Measurements from ENCODE around the gene ADAMTS7. TPM values are rescaled to one million over a fixed set of nuclear protein-coding genes. Genes with fewer than 3 reads are reported as not detected.

ADAMTS7 gene
- total and polyA plus RNA-seq, 2 of the 4 experiments (the other 2 are of a cell fraction): 1.4 to 12.6 TPM

DNA sequence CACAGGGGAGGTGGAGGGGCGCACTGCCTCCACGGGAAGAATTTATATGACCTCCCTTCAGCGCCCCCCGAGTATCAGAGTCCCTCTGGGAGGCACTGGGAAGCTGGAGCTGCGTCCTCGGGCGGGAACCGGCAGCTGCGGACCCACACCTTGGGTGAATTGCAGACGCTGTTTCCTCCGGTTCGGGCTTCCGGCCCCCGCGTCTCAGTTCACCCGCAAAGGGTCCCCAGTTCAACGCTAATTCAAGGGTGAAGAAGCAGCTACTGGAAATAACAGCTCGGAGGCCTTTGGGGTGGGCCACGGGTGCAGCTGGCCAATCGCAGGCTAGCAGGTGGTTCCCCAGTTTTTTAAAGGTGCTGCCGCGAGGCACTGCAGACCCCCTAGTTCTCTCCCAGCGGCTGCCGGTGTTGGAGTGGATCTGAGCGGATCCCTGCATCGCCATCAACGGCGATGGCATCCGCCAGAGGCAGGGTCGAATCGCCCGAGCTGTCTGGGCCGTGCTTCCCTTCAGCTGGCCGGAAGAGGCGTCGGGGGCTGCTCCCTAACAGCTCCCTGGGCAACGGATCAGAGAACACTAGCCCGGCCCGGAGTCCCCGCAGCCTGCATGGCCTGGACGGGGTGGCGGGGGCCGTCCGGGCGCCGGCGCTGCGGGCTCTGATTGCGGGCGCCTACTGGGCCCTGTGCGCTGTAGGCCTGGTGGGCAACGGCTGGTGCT lies 19.4 kb upstream of the ADAMTS7 start:
- no peak overlapping the region for H2BK20ac ChIP-seq (ENCODE audit: low read depth, low read length)
- no peak overlapping the region for H2BK5ac ChIP-seq (ENCODE audit: low read depth, low read length, poor library complexity, severe bottlenecking)
- no peak overlapping the region for H3K4me3 ChIP-seq (ENCODE audit: insufficient read depth, low read depth, low read length)
- no peaks in the 10 kb centered on the region for H3K9me1 ChIP-seq (ENCODE audit: insufficient read depth, low read length)
- H3K4me1 ChIP-seq (ENCODE audit: control insufficient read depth, insufficient read depth, low read length): peaks cover 4% of the 10 kb centered on the region; the same call in 1 of the 2 replicates
- POLR2A ChIA-PET (ENCODE audit: unreplicated experiment): interaction anchor here (0.5 kb wide), 1 partner anchor 20 kb away, joined by 3 read pairs; the partner anchor contains the start of gene ADAMTS7
- H3K14ac ChIP-seq (replicated peaks; ENCODE audit: low read depth, low read length): no peak overlapping the region
- no TSS peak for BruUV-seq (replicated peaks)
- no peak overlapping the region for H2AK5ac ChIP-seq (ENCODE audit: low read depth, low read length)
- CTCF ChIA-PET: no interaction called here
- no peak for TF ChIP-seq MAZ (IDR thresholded peaks at IDR 0.05; ENCODE audit: borderline replicate concordance, low read depth, low read length)
- TF ChIP-seq SMC3 (IDR thresholded peaks at IDR 0.05; ENCODE audit: low read depth, low read length): no peak
- TF ChIP-seq FOS (IDR thresholded peaks at IDR 0.05; ENCODE audit: low read depth, low read length): no peak
- no peak for TF ChIP-seq MXI1 (IDR thresholded peaks at IDR 0.05; ENCODE audit: borderline replicate concordance, low read depth, low read length)
- no peak for TF ChIP-seq CEBPB (IDR thresholded peaks at IDR 0.05; ENCODE audit: low read depth, low read length)
- TF ChIP-seq RAD21 (IDR thresholded peaks at IDR 0.05; ENCODE audit: low read length): no peak
- no peak for TF ChIP-seq POLR2A (IDR thresholded peaks at IDR 0.05; ENCODE audit: low read depth, low read length)
- TF ChIP-seq NFE2L2 (IDR thresholded peaks at IDR 0.05; ENCODE audit: low read depth, low read length): no peak
- TF ChIP-seq, protein P1, sequence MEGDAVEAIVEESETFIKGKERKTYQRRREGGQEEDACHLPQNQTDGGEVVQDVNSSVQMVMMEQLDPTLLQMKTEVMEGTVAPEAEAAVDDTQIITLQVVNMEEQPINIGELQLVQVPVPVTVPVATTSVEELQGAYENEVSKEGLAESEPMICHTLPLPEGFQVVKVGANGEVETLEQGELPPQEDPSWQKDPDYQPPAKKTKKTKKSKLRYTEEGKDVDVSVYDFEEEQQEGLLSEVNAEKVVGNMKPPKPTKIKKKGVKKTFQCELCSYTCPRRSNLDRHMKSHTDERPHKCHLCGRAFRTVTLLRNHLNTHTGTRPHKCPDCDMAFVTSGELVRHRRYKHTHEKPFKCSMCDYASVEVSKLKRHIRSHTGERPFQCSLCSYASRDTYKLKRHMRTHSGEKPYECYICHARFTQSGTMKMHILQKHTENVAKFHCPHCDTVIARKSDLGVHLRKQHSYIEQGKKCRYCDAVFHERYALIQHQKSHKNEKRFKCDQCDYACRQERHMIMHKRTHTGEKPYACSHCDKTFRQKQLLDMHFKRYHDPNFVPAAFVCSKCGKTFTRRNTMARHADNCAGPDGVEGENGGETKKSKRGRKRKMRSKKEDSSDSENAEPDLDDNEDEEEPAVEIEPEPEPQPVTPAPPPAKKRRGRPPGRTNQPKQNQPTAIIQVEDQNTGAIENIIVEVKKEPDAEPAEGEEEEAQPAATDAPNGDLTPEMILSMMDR (conservative IDR thresholded peaks at IDR 0.05; ENCODE audit: low read depth, low read length): no peak
- TF ChIP-seq, protein P2, sequence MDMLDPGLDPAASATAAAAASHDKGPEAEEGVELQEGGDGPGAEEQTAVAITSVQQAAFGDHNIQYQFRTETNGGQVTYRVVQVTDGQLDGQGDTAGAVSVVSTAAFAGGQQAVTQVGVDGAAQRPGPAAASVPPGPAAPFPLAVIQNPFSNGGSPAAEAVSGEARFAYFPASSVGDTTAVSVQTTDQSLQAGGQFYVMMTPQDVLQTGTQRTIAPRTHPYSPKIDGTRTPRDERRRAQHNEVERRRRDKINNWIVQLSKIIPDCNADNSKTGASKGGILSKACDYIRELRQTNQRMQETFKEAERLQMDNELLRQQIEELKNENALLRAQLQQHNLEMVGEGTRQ (IDR thresholded peaks at IDR 0.05; ENCODE audit: low read depth, low read length): no peak
- TF ChIP-seq, protein P3, sequence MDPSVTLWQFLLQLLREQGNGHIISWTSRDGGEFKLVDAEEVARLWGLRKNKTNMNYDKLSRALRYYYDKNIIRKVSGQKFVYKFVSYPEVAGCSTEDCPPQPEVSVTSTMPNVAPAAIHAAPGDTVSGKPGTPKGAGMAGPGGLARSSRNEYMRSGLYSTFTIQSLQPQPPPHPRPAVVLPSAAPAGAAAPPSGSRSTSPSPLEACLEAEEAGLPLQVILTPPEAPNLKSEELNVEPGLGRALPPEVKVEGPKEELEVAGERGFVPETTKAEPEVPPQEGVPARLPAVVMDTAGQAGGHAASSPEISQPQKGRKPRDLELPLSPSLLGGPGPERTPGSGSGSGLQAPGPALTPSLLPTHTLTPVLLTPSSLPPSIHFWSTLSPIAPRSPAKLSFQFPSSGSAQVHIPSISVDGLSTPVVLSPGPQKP (IDR thresholded peaks at IDR 0.05; ENCODE audit: borderline replicate concordance, low read depth, low read length): no peak
- no peak for TF ChIP-seq MAFK (IDR thresholded peaks at IDR 0.05; ENCODE audit: low read depth, low read length)
- TF ChIP-seq RFX5 (IDR thresholded peaks at IDR 0.05; ENCODE audit: low read depth, low read length): no peak
- TF ChIP-seq CHD1 (IDR thresholded peaks at IDR 0.05; ENCODE audit: low read depth, low read length): no peak
- TF ChIP-seq BHLHE40 (IDR thresholded peaks at IDR 0.05; ENCODE audit: low read depth, low read length): no peak
- no peak for TF ChIP-seq RCOR1 (IDR thresholded peaks at IDR 0.05; ENCODE audit: insufficient replicate concordance, low read length)
- H2BK15ac ChIP-seq (ENCODE audit: low read depth, low read length): no peak overlapping the region
- H3K27me3 ChIP-seq (ENCODE audit: control insufficient read depth, insufficient read depth, low read length): peaks cover 3% of the 10 kb centered on the region; the same call in 1 of the 2 replicates
- no peak overlapping the region for H4K8ac ChIP-seq (ENCODE audit: low read depth in 2 of 2, low read length in 2 of 2)
- H4K91ac ChIP-seq (ENCODE audit: insufficient read depth, low read depth, low read length): no peak overlapping the region
- H3K36me3 ChIP-seq (ENCODE audit: control insufficient read depth, insufficient read depth, low read length): no peaks in the 10 kb centered on the region
- no peak overlapping the region for H3K9ac ChIP-seq (ENCODE audit: low read depth, low read length)
- ATAC-seq (ENCODE audit: low read depth) (no peak), DNase-seq (no peak)
- H3K79me1 ChIP-seq (ENCODE audit: low read depth in 1 of 2, low read length in 2 of 2): no peaks in the 10 kb centered on the region
- intact Hi-C loops (cut with micrococcal nuclease) (no loop called here), dilution Hi-C loops (cut with HindIII; ENCODE audit: low sequenced_read_pairs, unreplicated experiment) (no loop called here), in situ Hi-C loops (cut with MboI; ENCODE audit: low sequenced_read_pairs) (no loop called here)
- no peak overlapping the region for H3K18ac ChIP-seq (ENCODE audit: low read depth, low read length)
- no peak overlapping the region for H4K5ac ChIP-seq (ENCODE audit: low read depth, low read length)
- H2AFZ ChIP-seq (replicated peaks; ENCODE audit: low read length, poor library complexity): no peak overlapping the region
- no peak overlapping the region for H3K27ac ChIP-seq (ENCODE audit: insufficient read depth, low read length)
- no peak overlapping the region for H2AK9ac ChIP-seq (replicated peaks; ENCODE audit: low read depth, low read length, poor library complexity)
- H3K9me3 ChIP-seq (ENCODE audit: control insufficient read depth, insufficient read depth, low read length): no peaks in the 10 kb centered on the region
- H3K23ac ChIP-seq (ENCODE audit: low read depth, low read length): no peak overlapping the region
- H4K20me1 ChIP-seq (ENCODE audit: insufficient read depth, low read length): no peaks in the 10 kb centered on the region; the same call in 1 of the 2 replicates
- no peak overlapping the region for H3K4me2 ChIP-seq (ENCODE audit: low read depth, low read length)
- H3K56ac ChIP-seq (ENCODE audit: extremely low read depth, insufficient read depth, low read length): no peak overlapping the region
- WGBS, 2 experiments (ENCODE audit: extremely low coverage in 2 of 2, insufficient read length in 1 of 2): 52% methylated on average over 35 of the region's 52 CpGs; no CpG with 5 or more reads in 1 of the 2 experiments
- no peak overlapping the region for H3K4ac ChIP-seq (ENCODE audit: low read depth, low read length)
- H2BK120ac ChIP-seq (ENCODE audit: low read depth, low read length): no peak overlapping the region

Measured in IMR-90 (cell line).